ENCODE results near the gene SKP2. TPM values are rescaled to one million over a fixed set of nuclear protein-coding genes. Genes with fewer than 3 reads are reported as not detected.
"Not testable (repeated sequence)": the region's sequence is repeated elsewhere in the genome, so short reads cannot be mapped to it uniquely, and the experiment has no call there.

The SKP2 gene
- total RNA-seq (2014; rRNA removed; shearing (Covaris generic)), result 62.7 and 63.6 TPM in 2 replicates

DNA sequence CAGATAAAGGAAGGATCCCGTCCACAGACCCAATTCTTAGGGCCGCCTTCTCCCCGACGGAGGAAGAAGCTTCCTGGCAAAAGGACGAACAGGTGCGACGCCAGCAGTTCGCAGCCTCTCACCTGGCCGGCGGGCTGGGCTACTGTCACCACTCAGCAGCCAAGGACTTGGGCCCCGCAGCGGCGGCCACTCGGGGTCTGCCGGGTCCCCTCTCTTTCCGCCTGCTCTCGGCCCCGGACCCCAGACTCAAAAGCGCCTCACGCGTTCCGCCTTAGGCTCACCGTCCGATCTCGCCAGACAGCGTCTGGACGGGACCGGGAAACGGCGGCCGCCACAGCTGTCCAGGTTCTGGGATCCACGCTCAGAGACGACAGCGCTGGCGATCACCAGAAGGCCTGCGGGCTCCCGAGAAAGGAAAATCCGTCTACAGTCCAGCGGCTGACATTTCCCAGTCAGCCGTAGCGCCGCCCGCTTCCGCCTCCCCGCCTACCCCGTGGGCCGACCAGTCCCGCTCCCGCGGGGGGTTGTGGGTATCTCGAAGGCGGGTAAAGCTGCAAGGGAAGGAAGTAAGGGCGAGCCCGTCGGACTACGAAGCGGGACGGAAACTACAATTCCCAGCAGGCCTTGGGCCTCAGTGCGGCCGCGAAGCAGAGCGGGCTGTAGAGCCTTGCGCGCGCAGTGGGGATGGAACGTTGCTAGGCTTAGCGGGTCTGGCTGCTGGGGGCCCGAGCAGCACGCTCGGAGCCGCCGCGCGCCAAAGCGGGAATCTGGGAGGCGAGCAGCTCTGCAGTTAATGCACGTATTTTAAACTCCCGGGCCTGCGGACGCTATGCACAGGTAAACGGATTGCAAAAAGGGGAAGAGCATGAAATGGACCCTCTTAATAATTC lies at the start of gene SKP2, which contains the start of gene LMBRD2:
TSS of gene SKP2 (plus strand) at position 678 of the 890 bp plus-strand sequence. CDS start at position 830, 152 bp downstream.
TSS of gene LMBRD2 (minus strand) at position 454 of the 890 bp plus-strand sequence. CDS start 8,538 bp downstream, outside the sequence.
- DNase-seq (ENCODE audit: low read depth), result peak; percentile 99

DNA sequence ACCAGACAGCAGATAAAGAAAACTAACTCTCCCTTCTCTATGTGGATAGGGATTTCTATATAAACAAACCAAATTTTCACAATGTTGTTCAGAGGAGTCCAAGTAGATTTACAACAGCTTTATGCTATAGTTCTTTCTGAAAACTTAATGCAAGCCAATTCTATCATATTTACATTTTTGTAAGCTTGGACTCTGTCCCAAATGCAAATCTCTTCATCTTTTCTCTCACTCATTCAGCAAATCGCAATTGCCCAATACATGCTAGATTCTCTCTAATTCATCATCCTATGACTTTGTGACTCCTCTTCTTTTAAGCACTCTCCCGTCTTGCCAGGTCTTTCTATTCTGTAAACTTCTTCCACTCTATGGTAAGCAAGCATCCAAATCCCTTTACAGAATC lies 46.1 kb upstream of the SKP2 start:
- DNase-seq (ENCODE audit: low read depth), result no peak

DNA sequence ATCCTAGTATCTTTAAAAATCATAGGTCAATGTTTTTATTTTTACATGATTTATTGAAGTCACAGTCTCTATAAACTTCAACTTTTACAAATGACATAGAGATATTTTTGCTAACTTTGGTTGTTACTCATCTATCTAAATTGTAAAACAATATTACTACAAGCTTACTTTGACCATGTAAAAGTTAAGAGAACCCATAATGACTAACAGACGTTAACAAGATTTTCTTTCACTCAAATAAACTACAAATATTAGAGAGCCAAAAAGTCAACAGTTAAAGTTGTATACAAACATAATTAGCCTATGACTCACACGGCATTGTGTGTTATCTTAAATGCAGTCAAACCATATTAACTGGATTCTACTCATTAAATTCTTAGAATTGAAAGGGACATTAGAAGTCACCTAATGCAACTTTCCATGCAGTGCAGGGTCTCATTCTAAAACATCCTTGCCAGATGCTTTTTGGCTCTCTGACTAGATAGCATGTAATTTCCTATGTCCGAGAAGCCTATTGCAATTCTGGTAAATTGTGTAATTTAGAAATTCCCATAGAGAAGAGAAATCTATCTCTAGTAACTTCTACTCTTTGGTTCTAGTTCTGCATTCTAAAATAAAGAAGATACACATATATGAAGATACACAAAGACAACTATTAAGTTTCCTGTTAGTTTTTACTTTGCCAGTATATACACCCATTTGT lies 43.0 kb upstream of the SKP2 start:
- DNase-seq (ENCODE audit: low read depth), result peak; percentile 55

DNA sequence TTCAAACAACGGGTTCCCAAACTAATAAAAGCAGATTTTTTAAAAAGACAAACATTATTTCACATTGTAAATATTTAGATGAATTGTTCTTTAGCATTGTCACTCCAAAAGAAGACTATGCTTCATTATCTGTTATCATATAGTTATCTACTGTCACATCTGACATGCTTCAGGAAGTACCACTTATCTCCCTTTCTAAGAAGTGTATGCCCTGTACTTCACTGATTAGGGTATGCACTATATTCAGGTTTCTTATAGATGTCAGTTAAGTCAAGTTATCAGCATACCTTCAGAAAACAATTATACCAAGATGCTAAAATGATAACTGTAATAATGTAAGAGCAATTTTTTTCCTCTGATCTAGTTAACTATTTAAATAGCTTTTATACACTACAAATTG lies 40.7 kb upstream of the SKP2 start:
- no peak for DNase-seq (ENCODE audit: low read depth)

DNA sequence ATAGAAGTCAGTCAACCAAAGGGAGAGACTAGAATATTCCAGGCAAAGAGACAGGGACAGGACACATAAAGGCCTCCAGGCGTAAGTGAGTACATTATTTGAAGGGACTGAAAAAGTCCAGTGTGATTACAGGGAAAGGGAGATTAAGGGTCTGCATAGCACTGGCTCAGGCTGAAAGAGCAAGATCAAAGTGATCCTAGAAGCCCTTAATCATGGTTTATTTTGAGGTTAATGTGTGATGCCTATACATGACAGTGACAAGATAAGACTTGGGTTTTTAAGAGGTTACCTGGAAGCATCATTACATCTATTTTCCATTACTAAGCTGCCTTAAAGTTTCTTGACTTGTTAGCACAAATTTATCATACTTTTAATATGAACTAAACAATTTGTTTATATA lies 26.0 kb upstream of the SKP2 start:
- no peak for DNase-seq (ENCODE audit: low read depth)

DNA sequence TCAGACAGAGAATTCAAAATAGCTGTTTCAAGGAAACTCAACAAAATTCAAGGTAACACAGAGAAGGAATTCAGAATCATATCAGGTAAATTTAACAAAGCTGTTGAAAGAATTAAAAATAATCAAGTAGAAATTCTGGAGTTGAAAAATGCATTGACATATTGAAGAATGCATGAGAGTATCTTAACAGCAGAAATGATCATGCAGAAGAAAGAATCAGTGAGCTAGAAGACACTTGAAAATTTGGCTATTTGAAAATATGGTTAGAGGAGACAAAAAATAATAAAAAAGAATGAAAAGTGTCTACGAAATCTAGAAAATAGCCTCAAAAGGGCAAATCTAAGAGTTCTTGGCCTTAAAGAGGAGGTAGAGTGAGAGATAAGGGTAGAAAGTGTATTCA lies 23.1 kb upstream of the SKP2 start:
- DNase-seq (ENCODE audit: low read depth), result no peak

DNA sequence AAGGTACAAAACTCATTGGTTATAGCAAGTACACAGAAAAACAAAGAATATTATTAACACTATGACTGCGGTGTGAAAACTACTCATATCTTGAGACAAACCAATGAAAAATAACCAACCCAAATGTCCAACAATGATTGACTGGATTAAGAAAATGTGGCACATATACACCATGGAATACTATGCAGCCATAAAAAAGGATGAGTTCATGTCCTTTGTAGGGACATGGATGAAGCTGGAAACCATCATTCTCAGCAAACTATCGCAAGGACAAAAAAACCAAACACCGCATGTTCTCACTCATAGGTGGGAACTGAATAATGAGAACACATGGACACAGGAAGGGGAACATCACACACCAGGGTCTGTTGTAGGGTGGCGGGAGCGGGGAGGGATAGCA lies 22.2 kb upstream of the SKP2 start:
- not testable (repeated sequence) for DNase-seq (ENCODE audit: low read depth)

DNA sequence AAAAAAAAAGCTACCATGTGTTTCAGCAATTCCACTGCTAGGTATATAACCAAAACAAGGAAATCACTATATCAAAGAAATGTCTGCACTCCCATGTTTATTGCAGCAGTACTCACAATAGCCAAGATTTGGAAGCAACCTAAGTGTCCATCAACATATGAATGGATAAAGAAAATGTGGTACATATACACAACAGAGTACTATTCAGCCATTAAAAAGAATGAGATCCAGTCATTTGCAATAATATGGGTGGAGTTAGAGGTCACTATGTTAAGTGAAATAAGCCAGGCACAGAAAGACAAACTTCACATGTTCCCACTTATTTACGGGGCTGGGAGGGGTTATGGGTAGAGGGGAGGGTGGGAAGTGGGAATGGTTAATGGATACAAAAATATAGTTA lies 18.9 kb upstream of the SKP2 start:
- not testable (repeated sequence) for DNase-seq (ENCODE audit: low read depth)

DNA sequence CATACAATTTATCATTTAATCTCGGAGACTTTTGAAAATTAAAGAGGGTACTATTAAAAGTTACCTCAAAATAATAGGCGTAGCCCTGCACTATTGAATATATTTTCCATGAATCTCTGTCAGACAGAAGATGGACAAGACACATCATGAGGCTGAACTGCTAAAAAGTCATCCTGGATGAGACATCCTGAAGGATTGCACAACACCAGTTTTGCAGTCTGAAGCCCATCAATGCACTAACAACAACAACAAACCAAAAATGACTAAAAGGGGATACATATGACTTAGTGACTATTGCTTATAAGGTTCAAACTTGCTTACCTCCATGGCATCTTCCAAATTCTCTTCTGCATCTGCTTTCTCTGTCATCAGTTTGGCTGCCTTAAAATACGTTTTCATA lies 15.9 kb upstream of the SKP2 start:
- no peak for DNase-seq (ENCODE audit: low read depth)

DNA sequence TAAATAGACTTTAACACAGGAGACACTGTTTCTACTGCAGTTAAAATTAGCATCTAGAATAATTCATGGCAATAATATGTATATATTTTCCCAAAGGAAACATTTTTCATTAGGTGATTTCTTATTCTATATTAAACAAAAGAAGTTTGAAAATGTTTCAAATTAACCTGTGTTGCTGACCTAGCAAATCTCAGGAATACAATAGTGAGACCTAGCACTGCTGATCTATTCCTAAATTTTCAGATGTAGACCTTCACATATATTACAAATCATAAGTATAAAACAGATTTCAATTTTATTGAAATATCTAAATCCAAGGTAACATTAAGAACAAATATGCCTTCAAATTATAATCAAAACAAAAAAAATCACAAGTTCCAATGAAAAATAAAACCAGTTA lies 15.3 kb upstream of the SKP2 start:
- DNase-seq (ENCODE audit: low read depth), result no peak

DNA sequence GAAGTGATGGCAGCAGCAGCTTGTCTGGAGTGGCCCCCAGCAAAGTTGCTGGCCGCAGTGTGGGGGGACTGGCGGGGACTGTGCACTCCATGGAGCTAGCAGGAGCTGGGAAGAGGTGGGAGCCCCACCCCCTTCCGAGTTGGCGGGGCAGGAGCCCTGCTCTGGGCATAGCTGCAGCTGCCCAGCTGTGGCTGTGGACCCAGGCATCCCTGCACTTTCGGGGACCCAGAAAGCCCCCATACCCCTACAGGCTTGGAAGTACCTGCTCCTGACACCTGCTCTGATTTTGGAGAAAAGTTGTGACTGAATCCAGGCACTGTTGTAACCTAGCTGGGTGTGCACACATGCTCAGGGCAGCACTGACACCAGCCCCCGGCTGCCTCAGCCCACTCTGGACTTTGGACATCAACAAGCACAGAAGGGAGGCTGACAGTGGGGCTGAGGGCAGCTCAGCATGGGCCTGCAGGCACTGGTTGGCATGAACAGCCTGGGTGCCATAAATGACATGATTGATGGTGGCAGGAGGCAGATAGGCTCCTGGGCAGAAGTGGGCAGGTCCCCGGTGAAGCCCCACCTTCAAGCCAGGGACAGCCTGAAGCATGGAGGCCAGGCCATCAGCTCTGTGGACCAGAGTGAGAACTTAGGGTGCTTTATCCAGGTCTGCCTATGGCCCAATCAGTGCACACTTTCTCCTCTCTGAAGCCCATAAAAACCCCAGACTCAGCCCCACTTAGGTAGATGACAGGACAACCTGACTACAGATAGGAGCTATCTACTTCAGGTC lies 12.8 kb upstream of the SKP2 start:
- DNase-seq (ENCODE audit: low read depth), result no peak

DNA sequence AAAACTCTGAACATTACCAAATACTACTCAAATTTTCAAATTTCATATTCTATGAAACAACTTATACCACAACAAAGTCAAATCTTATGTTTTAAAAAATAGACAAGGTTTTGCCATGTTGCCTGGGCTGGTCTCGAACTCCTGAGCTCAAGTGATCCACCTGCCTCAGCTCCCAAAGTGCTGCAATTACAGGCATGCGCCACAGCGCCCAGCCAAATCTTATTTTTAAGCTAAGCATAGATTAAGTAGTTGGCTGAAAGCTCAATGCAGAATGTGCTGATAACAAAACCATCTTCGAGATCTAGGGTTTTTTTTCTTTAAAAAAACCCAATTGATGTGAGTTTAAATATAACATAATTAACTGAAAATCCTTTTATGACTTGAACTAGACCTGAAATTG lies 6.6 kb upstream of the SKP2 start:
- no peak for DNase-seq (ENCODE audit: low read depth)

DNA sequence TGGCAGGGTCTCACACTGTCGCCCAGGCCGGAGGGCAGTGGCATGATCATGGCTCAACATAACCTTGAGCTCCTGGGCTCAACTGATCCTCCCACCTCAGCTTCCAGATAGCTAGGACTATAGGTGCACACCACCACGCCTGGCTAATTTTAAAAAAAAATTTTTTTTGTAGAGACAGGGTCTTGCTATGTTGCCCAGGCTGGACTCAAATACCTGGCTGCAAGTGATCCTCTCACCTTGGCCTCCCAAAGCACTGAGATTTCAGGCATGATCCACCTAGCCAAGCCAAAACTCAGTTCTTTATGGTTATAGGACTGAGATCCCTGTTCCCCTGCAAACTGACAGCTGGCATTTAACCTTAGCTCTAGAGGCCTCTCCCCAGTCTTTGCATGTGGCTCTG lies 5.5 kb upstream of the SKP2 start:
- no peak for DNase-seq (ENCODE audit: low read depth)

DNA sequence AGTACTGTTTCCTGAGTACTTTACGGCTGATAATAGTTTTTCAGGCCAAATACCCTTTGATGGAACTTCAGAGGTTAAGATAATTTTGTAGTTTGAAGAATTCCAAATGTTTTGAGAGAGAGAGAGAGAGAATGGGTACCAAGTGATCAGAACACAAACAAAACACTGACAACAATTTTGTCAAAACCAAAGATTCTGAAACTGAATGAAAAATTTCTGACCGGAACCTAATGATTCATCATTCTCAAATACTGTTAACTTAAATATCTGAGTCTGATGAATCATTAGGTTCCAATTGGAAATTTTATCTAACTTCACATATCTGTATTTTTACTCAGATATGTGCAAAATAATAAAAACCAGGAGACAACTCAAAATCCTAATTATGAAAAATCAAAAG lies 4.2 kb upstream of the SKP2 start:
- DNase-seq (ENCODE audit: low read depth), result no peak

DNA sequence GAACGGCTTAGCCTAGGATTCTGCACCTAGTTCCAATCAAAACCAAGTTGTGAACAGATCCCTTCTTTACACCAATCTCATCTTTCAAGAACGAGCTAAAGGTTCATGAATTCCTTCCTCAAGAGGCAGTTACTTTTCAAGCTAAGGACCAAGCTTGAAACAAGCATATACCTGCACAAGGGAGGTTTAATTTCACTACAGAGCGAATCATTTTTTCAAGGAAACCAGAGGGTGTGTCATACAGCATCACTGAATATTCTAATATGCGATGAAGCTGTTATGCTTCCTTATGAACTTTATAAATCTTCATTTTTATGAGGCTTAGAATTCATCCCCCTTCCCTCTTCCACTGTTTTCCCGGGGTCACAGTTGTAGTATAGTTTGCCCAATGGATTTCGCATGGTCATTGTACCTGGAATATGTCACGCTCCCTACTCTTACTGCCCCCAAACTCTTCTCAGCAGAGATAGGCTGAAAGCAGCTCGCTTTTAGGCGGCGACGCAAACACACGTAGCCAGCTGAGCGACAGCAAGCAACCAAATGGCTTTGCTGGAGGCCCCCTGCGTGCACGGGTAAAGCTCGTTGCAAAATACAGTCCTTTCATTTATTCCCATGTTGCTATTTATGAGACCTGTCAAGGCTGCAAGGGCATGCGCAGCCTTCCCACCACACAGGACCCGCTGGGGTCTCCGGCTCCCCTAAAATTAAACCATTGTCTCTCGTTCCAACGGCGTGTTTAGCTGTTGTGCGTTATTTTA lies 1.1 kb upstream of the SKP2 start:
- peak; percentile 54 for DNase-seq (ENCODE audit: low read depth)

DNA sequence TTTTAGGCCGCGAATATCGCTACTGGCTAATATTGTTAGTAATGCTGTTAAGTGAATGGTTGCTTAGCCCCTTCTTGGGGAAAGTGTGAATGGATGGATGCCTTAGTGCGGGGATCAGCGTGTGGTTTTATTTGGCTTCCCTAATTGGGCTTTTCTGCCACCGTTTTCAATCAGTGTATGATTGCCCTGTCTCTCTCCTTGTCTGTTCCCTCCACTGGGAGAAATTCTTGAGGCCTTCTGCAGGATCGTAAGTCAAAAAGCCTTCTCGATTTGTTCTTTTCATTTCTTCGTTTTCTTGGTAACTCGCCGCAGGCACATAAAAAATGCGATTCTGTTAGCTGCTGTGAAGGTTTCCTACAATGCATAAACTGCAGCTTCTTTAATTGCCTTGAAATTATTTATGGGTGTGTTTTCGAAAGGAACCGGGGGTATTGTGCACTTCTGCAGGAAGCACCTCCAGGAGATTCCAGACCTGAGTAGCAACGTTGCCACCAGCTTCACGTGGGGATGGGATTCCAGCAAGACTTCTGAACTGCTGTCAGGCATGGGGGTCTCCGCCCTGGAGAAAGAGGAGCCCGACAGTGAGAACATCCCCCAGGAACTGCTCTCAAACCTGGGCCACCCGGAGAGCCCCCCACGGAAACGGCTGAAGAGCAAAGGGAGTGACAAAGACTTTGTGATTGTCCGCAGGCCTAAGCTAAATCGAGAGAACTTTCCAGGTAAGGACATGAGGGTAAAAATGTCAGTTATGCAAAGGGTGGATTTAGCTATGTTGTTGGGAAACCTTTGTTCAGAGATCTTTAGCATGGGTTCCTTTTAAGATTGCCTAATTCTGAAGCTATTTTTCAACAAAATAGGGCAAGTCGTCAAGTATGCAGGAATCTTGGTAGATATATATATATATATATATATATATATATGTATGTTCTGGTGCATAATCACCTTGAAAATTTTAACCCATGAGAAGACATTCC lies 700 bp downstream of the SKP2 start:
- DNase-seq (ENCODE audit: low read depth), result peak; percentile 44

DNA sequence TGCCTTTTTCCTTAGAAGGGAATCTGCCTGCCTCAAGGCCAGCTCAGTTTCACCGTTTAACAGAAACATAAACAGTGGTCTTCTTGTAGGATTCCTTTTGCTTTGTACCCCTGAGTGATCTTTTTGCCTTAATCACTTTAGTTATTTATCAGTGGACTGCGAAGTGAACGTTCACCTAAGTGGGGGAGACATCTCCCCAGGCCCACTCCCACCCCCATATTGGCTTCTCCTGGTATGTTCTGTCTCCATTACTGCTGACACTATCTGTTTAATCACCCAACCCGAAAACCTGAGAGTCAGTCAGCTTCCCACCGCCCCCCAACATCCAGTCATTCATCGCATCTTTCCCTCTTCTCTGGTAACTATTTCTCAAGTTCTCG lies 1.4 kb downstream of the SKP2 start:
- DNase-seq (ENCODE audit: low read depth), result no peak

DNA sequence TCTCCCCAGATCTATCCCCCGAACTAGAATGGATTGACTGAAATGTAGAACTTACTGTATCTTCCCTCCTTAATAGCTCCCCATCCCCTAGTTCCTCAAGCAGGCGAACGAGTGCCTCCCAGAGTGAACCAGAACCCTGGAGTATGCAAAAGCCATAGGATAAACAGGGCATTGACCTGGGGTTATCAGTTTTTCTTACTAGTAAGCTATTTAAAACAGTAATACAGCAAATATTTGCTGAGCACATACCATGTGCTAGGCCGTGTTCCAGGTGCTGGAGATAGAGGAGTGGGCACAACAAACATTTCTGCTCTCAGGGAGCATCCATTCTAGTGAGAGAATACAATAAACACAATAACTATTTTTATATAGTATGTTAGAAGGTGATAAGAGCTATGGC lies 1.8 kb downstream of the SKP2 start:
- no peak for DNase-seq (ENCODE audit: low read depth)

DNA sequence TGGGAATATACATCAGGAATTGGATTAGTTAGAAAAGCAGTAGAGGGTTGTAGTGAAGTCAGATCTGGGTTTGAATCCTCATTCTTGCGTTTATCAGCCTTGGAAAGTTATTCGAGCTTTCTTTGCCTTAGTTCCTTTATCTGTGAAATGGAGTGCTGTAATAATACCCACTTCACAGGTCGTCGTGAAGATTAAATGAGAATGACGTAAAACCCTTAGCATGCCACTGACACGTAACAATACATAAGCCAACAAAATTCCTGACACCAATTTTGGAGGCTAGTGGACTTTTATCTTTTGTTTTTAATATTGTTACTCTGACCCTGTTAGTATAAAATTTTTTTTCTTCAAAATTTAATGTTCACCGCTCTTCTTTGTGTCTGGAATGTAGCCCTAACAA lies 3.4 kb downstream of the SKP2 start:
- DNase-seq (ENCODE audit: low read depth), result no peak

DNA sequence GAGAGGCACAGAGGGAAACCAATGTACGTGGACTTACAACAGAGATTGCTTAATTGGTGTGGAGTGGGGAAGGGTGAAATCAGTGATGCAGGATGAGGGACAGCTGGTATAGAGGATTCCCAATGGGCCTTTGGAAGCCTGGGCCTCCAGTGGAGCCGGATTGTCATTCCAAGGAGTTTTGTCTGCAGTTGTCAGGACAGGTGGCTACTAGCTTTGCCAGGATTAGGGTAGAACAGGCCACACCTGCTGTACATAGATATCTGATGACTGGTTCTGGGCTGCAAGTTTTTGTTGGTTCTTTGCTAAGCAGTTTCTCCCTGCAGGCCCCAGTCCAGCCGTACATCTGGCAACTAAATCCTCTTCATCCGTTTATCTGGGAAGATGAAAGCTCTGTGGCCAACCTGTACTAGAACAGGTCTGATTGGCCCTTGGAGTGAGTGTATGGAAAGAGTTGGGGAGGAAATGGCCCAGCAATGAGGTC lies 4.2 kb downstream of the SKP2 start:
- no peak for DNase-seq (ENCODE audit: low read depth)
